HCEC 1CT (cell line): ENCODE data around the gene ARPC4.

Experiments used
- DNase-seq: peaks from one replicate; pipeline ENCODE4 v3.0.0-alpha.2; 2017

ARPC4 gene

GRCh38 chr3:9794400-9794799 is 1.5 kb downstream of the ARPC4 start:
- DNase-seq, result no peak

GRCh38 chr3:9795207-9795606 is 2.3 kb downstream of the ARPC4 start:
- no peak for DNase-seq

GRCh38 chr3:9797196-9797945 is 4.5 kb downstream of the ARPC4 start:
- no peak for DNase-seq

- DNase-seq, result no peak
Observed at GRCh38 chr3:9800529-9800928, 7.6 kb downstream of the ARPC4 start.

- no peak for DNase-seq
Observed at GRCh38 chr3:9803494-9803893, 10.6 kb downstream of the ARPC4 start.

- no peak for DNase-seq
Observed at GRCh38 chr3:9804996-9805395, 12.1 kb downstream of the ARPC4 start.

- DNase-seq, result no peak
Observed at GRCh38 chr3:9806137-9806536, 13.3 kb downstream of the ARPC4 start.

GRCh38 chr3:9806688-9807589 is 14.1 kb downstream of the ARPC4 start:
- no peak for DNase-seq

- no peak for DNase-seq
Observed at GRCh38 chr3:9807981-9808344, 15.1 kb downstream of the ARPC4 start.

- peak; percentile 47 for DNase-seq
Observed at GRCh38 chr3:9808345-9809037, 15.6 kb downstream of the ARPC4 start.

GRCh38 chr3:9809239-9809614 is 16.3 kb downstream of the ARPC4 start:
- no peak for DNase-seq

GRCh38 chr3:9809615-9810432 is 16.9 kb downstream of the ARPC4 start, which contains the start of gene TTLL3:
TSS of gene TTLL3 (plus strand) at chr3:9810262. CDS start at chr3:9810662, 400 bp downstream.
- DNase-seq, result peak; percentile 49

GRCh38 chr3:9810433-9810770 is 17.5 kb downstream of the ARPC4 start:
- no peak for DNase-seq

GRCh38 chr3:9810846-9811245 is 18.0 kb downstream of the ARPC4 start:
- DNase-seq, result no peak

GRCh38 chr3:9812870-9813483 is 20.1 kb downstream of the ARPC4 start:
- no peak for DNase-seq

GRCh38 chr3:9815986-9816385 is 23.1 kb downstream of the ARPC4 start:
- DNase-seq, result no peak

GRCh38 chr3:9817436-9817835 is 24.6 kb downstream of the ARPC4 start:
- no peak for DNase-seq

- DNase-seq, result no peak
Observed at GRCh38 chr3:9818666-9819335, 25.9 kb downstream of the ARPC4 start.

- DNase-seq, result no peak
Observed at GRCh38 chr3:9820543-9820942, 27.7 kb downstream of the ARPC4 start.

- DNase-seq, result peak; percentile 31
Observed at GRCh38 chr3:9820946-9821345, 28.1 kb downstream of the ARPC4 start.

- DNase-seq, result no peak
Observed at GRCh38 chr3:9825451-9826040, 32.7 kb downstream of the ARPC4 start.
